Suppressor macrophage treated with lipopolysaccharide for 4 hours (primary cell): ENCODE measurements around the gene FAM186B.
"Not testable (repeated sequence)": the region's sequence is repeated elsewhere in the genome, so short reads cannot be mapped to it uniquely, and the experiment has no call there.

Experiments
- DNase-seq: peaks from one replicate; pipeline ENCODE4 v3.0.0-alpha.2; 2020

Gene FAM186B, protein sequence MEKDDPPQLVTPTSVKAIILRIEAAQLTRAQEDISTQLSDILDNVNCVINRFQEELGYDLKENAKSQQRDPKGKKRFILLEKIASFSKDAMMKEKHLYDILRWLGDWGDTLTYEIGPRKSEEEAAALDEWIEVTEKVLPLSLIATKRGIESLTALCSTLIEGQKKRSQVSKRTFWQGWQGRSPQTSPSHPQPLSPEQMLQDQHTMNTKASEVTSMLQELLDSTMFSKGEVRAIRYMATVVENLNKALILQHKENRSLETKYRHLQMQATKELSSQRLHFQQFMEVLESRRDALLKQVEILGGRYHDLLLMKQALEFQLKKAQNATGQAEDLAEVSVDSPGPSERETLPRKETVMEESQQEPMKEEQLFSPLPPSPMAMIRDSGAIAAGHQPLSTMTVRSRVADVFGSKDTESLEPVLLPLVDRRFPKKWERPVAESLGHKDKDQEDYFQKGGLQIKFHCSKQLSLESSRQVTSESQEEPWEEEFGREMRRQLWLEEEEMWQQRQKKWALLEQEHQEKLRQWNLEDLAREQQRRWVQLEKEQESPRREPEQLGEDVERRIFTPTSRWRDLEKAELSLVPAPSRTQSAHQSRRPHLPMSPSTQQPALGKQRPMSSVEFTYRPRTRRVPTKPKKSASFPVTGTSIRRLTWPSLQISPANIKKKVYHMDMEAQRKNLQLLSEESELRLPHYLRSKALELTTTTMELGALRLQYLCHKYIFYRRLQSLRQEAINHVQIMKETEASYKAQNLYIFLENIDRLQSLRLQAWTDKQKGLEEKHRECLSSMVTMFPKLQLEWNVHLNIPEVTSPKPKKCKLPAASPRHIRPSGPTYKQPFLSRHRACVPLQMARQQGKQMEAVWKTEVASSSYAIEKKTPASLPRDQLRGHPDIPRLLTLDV

GRCh38 chr12:49605539-49605938, at the start of gene FAM186B:
FAM186B (minus strand) TSS chr12:49605639; CDS start chr12:49605477, 162 bp downstream.
- not testable (repeated sequence) for DNase-seq

GRCh38 chr12:49654715-49655114, 49.3 kb upstream of the FAM186B start:
- no peak for DNase-seq

- DNase-seq = no peak
Observed at GRCh38 chr12:49652921-49653520, 47.6 kb upstream of the FAM186B start.

- DNase-seq = no peak
Observed at GRCh38 chr12:49651855-49652254, 46.4 kb upstream of the FAM186B start.

- DNase-seq = no peak
Observed at GRCh38 chr12:49649892-49650291, 44.5 kb upstream of the FAM186B start.

DNA sequence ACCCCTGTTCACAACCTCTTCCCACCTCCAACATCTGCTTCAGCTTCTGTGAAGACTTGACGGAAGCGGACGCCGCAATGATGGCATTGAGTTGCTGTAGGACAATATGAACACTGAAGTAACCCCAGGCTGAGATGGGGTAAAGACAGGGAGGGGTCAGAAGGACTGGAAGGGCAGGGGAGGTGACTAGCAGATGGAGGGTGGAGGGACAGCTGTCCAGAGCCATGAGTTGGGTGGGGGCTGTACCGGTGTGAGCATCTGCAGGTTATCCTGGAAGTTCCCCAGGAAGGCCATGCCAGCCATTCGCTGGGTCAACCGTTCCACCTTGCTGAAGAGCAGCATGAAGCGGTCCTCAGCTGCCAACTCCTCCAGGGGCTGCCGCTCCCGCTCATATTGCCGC, 44.0 kb upstream of the FAM186B start:
- DNase-seq = no peak

- DNase-seq = no peak
Observed at GRCh38 chr12:49648712-49649003, 43.2 kb upstream of the FAM186B start.

GRCh38 chr12:49647827-49648711, 42.6 kb upstream of the FAM186B start:
- DNase-seq = no peak

- DNase-seq = no peak
Observed at GRCh38 chr12:49646871-49647654, 41.6 kb upstream of the FAM186B start.

DNA sequence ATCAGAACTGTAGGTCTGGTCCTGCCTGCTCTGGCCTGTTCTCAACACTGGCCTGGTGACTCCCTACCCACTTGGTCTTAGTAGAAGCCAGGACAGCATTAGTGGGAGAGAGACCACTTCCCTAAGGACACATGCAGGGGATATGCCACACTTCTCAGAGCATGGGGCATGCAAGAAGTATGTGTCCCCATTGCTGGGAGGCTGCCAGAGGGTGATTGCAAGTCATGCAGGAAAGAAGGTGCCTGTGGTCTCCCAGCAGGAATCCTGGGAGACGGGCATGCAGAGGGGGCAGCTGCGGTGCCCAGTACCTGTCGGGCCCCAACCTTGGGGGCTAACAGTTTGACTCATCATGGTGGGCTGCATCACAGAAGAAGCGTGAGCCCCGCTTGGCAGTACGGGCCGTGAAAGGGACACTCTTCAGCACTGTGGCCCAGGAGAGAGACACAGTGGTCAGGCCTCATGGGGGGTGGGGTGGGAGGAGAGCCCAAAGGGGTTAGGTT, 40.9 kb upstream of the FAM186B start:
- no peak for DNase-seq

DNA sequence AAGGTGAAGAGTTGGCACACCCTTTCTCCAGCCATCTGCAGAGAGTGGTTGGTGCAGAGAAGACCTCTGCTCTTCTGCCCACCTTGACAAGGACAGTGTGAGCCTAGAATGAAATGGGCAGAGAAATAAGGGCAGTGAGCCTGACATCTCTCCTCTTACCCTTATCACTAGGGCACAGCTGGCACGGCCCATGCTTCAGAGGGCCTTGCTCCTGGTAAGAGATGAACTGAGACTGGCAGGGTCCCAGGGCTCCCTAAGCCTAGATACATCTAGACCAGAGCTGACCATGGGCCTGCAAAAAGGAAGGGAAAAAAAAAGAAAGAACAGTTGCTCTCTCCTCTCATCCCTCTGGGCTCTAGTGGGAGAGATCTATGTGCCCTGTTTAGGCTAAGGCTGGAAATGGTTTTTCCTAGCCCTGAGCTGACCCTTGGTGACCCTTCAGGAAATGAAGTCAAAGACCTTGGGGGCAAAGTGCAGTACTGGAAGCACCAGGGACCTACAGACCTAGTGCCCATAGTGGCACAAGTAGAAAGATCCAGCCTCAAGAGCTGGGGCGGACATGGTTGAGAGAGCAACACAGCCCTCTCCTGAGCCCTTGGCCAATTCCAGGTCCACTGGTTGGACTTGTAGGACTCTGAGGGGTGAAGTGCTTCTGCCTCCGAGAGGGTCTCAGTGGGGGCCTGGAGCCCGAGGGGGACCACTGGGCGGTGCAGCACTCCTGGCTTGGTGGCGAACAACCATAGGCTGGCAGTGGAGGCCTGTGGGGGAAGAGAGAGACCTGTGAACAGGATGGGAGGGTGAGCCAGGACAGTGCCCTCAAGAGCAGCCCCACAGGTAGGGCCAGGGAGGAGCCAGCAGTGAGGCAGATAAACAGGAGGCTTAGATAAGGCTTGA, 40.0 kb upstream of the FAM186B start:
- DNase-seq = no peak

DNA sequence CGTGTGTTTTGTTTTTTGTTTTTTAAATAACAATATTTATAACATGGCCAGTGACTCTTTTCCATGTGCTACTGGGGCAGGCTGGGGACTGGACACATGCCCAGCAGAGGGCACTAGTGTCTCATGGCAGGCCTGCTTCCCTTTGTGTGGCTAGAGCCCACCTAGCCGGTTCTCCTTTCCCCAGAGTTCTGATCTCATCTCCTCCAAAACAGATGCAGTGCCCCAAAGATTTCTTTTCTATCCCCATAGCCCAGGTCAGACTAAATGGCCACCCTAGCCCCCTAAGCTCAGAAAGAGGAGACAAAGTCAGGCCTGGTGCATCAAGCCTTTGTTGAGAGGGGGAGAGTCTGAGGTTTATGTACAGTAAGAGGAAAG, 39.2 kb upstream of the FAM186B start:
- peak; percentile 84 for DNase-seq

GRCh38 chr12:49643961-49644619, 38.7 kb upstream of the FAM186B start:
- no peak for DNase-seq

GRCh38 chr12:49643135-49643534, 37.7 kb upstream of the FAM186B start:
- DNase-seq = no peak

DNA sequence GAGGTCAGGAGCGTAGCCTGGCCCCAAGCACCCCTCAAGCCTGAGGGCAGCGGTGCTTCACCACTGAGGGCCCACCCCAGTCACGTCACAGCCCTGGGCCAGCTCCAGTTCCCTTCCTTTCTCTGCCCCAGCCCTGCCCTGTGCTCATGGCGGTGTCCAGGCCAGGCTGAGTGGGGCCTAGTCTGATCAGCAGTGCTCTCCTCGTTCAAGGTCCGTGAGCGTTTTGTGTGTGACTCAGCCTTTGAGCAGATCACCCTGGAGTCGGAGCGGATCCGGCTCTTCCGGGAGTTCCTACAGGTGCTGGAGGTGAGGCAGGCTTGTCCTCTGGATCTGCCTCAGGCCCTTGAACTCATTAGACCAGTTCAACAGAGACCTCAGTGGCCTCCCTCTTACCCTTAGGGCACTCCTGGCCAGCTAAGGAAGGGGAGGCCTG, 36.9 kb upstream of the FAM186B start:
- no peak for DNase-seq

DNA sequence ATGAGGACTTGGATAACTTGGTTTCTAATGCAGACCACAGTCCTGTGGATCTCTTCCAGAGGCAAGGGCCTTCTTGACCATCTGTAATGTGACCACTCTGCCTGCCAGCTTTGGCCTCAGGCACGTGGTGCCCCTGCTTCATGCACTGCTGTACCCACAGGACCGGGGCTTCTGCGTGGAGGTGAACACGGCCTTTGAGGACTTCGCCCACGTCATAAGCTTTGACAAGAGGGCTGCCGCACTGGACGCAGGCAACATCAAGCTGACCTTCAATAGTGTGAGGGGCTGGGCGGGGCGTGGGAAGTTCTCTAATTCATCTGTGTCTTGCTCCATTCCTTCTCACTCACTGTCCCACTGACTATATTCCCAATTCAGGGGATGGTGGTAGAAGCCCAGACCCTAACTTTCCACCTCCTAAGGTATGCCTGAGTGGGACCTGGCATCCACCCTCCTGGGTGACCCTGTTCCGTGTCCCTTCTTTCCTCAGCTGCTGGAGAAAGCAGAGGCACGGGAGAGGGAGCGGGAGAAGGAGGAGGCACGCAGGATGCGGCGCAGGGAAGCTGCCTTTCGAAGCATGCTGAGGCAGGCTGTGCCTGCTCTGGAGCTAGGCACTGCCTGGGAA, 36.4 kb upstream of the FAM186B start:
- no peak for DNase-seq

GRCh38 chr12:49636979-49637755, 31.7 kb upstream of the FAM186B start:
- DNase-seq = peak; percentile 56

- DNase-seq = no peak
Observed at GRCh38 chr12:49636574-49636973, 31.1 kb upstream of the FAM186B start.

GRCh38 chr12:49635656-49636055, 30.2 kb upstream of the FAM186B start:
- DNase-seq = no peak
